Stimulated activated CD8-positive, alpha-beta memory T cell treated with anti-CD3 and anti-CD28 coated beads, Interleukin-7, amount 100 ng/mL, for 4 hours (primary cell): ENCODE measurements around the gene PXDN.

Source experiments
- DNase-seq, 2 donors: peaks; one replicate each; pipeline ENCODE4 v3.0.0-alpha.2; 2020; ENCODE audit warnings: low read depth in 2 of 2

PXDN gene

DNA sequence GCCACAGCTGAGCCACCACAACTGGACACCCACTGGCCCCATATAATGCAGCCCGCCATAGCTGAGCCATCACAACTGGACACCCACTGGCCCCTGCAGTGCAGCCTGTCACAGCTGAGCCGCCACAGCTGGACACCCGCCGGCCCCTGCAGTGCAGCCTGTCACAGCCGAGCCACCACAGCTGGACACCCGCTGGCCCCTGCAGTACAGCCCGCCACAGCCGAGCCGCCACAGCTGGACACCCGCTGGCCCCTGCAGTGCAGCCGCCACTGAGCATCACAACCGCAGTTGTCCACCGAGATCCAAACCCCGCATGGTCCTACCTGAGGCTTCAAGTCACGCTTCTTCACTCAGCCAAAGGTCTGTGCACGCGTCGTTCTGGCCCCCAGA lies 134.2 kb downstream of the PXDN start:
- no peak for DNase-seq

DNA sequence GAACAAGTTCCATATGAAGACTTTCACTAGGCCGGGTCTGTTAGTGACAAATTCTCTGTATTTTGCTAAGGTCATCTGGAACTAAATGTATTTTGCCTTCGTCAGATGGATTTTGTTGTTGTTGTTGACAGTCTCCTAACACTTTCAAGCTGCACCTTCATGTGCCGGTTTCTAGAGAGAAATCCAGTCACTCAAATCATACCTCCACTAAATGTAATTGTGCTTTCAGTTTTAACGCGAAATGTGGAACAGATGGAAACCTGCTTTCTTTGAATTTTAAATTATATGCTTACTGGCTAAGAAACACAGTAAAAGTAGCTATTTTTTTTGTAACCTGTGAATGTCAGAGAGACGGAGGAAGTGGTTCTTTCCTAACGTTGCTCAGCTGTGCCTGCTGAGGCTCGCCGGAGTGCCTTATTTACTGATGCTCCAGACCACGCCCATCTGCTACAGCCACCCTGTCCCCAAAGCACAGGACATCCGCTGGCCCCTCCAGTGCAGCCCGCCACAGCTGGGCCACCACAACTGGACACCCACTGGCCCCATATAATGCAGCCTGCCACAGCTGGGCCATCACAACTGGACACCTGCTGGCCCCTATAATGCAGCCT lies 134.7 kb downstream of the PXDN start:
- no peak for DNase-seq

DNA sequence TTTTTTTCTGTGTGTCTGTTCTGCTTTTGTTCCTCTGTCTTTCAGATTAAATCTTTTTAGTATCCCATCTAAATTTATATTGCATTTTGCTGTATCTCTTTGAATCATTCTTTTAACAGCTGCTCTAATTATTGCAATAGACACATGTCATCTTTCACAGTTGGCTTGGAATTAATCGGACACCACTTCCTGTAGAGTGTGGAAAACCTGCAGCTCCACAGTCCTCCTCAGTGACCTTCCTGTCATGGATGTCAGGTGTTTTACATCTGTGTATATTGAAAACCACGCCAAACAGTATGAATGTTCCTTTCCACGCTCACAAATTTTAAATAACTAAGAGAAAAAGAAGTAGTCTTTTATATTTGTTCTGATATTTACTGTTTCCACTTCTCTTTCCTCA lies 135.3 kb downstream of the PXDN start:
- no peak for DNase-seq

- DNase-seq: no peak
Measured at GRCh38 chr2:1607971-1608688, 136.2 kb downstream of the PXDN start.

DNA sequence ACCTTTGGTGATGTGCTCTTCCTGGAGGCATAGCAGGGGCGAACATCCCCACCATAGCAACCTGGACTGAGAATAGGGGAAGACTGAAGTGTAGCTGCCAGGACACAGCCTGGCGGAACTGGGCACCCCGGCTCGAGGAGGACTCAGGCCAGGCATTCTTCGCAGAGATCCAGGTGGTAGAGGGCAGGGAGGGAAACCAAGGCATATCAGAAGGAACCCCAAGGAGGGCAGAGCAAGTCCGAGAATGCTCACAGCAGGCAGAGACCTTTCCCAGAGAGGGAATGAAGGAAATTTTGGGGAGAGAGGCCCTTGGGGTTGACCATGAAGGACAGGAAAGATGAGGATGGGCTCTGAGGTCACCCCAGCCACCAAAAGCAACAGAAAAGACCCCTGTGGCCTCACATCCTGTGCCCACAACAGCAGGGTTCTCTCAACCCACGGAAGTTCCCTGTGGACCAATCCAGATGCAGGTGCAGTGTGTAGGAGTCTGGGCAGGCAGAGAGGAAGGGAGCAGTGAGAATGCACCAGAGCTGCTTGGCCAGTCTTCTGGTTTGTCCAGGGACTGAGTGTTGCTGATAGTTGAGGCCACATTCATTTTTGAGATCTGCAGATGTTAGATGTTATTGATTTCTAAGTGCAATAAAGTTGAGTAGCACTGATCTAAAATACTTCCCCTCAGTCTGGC lies 136.9 kb downstream of the PXDN start:
- no peak for DNase-seq

DNA sequence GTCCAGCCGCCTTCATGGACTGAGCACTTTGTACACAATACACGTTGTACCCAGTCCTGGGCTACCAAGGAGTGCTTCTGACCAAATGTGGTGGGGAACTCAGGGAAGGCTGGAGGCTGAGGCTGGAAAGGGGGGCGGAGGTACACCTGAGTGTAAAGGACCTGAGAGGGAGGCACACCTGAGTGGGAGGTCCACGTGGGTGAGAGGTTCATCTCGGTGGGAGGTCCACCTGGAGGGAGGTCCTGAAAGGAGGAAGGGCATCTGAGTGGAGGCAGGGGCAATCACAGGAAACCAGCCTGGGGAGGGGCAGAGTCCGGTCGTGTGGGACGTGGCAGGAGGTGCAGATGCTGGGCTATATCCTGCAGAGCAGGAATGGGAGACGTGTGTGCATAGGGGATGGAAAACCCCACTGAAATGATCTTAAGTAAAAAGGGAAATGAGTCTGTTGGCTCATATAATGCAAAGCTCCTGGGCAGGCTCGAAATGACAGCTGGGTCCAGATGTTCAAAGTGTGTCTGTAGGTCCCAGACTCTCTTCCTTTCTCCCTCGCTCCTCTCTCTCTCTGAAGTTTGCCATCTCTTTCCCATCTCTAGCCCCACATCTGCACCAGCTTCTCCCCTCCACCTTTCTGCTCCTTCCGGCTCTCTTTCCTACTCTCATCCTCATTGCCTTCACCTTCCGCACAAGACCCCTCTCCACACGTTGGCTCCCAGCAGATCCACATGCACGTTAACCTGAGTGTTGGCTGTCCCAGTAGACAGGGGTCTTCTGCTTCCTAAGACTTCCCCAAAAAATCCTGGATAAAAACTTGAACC lies 137.7 kb downstream of the PXDN start:
- no peak for DNase-seq

DNA sequence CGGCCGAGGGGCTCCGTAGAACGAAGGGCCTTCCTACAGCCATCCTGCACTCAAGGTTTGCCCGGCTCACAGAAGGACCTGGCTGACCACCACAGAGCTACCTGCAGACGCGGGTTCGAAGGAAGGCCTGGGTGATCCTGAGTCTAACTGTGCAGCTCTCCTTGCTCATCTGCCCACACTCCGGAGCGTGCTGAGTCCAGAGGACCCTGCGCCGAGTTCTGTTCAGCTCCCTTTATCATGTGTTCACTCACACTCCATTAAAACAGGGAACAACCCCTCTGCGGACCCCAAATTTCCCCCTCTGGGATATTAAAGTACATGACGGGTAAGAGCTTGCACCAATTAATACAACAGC lies 138.3 kb downstream of the PXDN start:
- DNase-seq: no peak

DNA sequence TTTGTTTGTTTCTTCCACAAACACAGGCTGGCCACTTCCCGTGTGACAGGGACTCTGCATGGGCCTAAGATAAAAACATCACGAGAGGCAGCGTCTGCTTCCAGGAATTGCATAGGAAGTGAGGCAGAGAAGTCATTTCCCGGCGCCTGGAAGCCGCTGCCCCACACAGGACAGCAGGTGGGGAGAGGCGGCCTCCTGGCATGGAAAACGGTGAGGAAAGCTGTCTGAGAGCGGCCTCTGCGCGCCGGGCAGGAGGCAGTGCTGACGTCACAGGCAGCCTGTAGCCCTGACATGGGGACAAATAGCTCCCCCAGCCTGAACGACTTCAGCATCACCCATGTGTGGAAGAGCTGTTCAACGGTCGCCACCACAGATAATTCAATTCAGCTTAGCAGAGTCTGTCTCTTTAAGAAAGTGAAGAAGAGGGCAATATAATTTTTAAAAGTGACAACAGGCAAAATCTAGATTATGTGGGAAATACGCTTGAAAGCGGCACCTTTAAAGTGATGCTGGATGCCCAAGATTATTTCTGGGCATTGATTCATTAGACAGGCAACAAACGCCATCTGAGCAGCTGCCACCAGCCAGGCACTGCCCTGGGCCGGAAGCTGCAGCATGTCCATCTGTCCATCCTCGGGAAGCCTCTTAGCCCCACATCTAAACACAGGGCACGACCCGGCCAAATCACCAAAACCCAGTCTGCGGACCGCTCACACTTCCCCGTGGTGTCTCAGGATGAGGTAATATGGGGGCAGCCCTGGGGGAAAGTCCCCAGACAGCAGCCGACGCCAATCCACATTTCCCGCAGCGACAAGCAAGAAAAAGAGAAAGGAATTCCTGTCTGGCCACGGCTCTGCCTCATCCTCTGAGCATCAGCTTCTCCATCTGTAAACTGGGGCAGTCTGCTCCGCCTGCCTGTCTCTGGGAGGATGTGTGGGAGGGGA lies 138.9 kb downstream of the PXDN start:
- DNase-seq: no peak

DNA sequence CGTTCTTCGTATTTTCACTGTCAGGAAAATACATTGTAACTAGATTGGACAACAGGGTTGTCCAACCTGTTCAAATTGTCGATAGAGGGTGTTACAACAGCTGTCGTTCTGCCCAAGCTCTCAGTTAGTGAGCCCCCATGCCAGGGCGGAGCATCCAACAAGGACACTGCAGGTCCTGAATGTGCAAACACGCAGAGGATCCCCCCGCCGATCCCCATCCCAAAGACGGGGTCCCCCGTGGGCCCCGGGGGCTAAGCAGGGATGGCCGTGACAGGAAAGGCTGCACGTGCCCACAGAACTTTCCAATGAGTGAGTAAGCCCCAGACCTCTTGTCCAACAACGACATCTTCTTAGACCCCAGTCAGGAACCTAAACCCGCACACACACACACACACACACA lies 140.8 kb downstream of the PXDN start:
- DNase-seq: no peak

- no peak for DNase-seq
Measured at GRCh38 chr2:1603059-1603458, 141.3 kb downstream of the PXDN start.

GRCh38 chr2:1602278-1603010 lies 141.9 kb downstream of the PXDN start:
- DNase-seq: no peak

DNA sequence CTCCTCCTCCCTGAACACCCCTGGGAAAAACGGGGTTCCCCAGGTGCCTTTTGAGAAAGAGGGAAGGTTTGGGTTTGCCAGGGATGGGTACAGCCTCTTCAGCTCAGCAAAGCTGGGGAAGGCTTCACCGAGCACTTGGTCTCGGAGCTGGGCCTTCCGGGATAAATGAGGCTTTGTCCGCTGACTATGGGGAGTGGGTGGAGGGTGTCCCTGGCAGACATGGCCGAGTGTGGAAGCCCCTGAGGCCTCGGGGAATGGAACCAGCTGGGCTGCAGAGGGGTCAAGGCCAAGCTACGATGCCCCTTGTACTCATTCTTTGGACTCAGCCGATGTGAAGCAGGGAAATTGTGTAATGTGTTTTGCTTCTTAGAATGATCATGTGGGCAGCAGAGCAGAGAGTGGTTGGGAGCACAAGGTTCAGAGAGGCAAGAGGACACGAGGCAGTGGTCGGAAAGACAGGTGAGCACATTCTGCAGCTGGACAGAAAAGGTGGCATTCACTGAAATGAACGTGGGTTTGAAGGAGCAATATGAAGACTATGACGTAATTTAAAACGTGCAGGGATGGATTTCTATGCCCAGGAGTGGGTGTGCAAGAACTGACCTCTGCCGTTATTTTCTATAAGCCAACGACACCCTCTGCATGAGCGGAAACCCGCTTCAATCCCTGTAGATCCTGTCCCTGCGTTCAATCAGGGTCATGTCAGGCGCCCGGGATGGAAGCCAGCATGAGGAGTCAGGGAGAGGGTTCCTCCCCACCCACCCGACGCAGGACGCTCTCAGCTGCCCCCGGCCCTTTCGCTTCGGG lies 142.6 kb downstream of the PXDN start:
- no peak for DNase-seq

- DNase-seq: no peak
Measured at GRCh38 chr2:1601067-1601412, 143.3 kb downstream of the PXDN start.

DNA sequence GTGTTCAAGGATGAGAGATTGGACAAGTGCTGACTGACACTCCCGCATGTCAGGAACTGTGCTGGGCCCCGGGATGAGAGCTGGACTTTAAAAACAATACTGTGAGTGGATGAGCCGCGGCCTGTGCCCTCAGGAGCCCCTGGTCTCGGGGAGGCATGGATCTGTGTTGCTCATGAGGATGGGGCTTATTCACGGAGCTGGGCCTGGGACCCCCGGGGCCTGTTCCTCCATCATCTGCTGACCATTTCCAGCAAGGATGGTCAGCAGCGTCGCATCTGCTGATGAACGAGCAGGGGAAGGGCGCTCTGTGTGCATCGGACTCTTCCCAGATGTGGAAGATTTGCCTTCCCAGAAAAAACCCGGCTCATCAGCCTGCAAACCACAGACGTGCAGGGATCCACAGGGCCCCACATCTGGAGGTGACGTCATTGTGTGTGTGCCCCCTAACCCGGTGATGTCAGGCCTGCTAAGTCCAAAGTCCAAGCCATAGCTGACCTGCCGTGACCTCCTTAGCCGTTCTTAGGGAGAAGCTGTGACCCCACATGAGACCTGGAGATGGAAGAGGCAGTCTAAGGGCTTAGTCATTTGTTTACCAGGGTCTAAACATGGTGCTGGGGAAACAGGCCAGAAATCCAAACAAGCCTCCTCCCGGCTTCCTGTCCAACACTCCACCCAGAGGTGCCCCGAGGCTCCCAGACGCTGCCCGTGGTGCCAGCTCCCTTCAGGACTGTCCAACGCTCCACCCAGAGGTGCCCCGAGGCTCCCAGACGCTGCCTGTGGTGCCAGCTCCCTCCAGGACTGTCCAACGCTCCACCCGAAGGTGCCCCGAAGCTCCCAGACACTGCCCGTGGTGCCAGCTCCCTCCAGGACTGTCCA lies 143.9 kb downstream of the PXDN start:
- no peak for DNase-seq

DNA sequence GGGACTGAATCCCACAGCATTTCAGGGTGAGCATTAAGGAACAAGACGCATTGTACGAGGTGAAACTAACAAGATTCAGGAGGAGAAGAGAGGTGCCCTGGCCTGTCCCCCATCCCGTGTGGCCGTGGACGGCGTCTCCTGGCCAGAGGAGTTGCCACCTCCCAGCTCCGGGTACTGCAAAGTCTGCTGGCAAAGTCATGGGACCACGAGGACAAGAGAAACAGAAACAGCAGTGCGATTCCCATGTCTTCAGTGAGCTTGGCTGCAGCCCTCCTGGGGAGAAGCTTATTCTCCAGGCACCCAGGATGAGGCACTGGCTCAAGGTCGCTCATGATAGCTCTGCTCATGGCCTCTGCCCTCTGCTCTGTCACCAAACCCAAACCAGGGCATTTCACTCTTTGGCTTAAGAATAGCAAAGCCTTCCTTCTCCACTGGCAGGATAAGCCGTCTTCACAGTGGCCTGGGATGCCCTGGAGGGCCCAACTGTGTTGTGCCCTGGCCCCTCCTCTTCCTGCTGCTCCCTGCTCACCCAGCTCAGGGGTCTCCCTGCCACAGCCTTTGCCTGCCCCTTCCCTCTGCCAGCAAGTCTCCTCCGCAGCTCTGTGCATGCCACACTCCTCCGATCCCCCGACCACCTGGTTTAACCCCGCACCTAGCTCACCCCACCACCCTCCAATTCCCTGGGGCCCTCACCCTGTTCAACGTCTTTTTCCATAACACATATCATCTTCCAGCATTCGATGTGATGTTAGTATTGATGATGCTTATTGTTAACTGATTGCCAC lies 144.8 kb downstream of the PXDN start:
- no peak for DNase-seq

DNA sequence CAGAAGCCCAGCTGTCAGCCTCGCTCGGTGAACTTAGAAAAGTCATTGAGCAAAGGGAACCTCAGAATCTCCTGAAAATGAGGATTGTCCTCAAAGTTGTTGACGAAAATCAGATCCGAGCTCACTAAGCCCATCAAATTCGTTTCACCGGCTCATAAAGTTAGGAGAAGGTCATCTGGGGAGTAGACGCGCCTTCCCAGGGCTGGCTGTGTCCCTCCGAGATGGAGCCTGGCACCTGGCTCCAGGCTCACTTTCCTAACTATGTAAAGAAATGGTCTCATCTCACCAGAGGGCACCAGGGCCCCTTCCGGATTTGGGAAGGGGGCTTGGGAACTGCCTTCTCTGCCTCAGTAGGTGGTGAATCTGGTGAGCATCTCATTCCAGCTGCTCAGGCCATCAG lies 145.5 kb downstream of the PXDN start:
- no peak for DNase-seq

DNA sequence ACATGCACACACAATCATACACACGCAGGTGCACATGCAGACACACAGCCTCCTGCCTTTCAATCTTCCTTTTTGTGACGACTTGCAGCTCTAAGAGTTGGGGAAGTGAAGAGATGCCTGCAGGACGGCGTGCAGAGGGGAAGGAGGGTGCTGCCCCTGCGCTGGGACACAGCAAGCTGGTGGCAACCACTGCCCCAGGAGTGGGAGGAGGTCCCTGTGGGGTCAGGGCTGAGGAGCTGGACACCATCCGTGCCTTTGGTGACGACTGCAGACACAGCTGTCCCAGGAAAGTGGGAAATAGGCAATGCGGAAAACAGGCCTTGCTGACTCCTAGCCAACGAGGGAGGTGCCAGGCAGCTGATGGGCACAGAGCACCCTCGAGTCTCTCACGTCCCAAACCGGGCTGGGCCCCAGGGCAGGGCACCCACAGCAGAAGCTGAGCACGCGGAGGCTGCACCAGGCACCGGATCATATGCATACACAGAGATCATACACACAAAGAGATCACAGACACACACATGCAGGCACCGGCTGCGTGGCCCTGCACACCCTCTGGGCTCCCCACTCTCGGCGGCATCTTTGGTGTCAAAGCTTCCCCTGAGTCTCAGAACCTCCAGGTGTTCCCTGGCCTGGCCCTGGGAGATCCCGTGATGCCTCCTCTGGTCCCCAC lies 146.1 kb downstream of the PXDN start:
- no peak for DNase-seq

DNA sequence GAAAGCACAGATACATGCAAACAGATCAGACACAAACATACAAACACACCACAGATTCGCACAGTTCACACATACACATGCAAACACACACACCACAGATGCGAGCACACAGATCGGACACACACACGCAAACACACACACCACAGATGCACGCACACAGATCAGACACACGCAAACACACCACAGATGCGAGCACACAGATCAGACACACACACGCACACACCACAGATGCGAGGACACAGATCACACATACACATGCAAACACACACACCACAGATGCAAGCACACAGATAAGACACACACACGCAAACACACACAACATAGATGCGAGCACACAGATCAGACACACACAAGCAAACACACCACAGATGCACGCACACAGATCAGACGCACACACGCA lies 149.0 kb downstream of the PXDN start:
- DNase-seq: no peak
